LNCaP clone FGC (cell line): Measurements from ENCODE around the gene LAMP2.

Source experiments
- DNase-seq: peaks from one replicate; pipeline ENCODE4 v3.0.0-alpha.2; 2011; ENCODE audit warnings: low read depth
- H3K4me3 ChIP-seq: 2 replicates; pipeline ENCODE4 v1.5.1; 2011; ENCODE audit warnings: mild to moderate bottlenecking, low read depth, low read length, control low read depth
- CTCF ChIP-seq: IDR thresholded peaks from 2 replicates; pipeline ENCODE4 v1.5.1; 2012; ENCODE audit warnings: mild to moderate bottlenecking; ENCODE audit not compliant: control insufficient read depth, insufficient read depth; ENCODE audit errors: extremely low read depth

The LAMP2 gene

GRCh38 chrX:120456973-120457372 is 12.1 kb downstream of the LAMP2 start:
- no peak for TF ChIP-seq CTCF
- H3K4me3 ChIP-seq: no peak overlapping the region
- no peak for DNase-seq

GRCh38 chrX:120453985-120454384 is 15.1 kb downstream of the LAMP2 start:
- DNase-seq: no peak
- no peak for TF ChIP-seq CTCF

GRCh38 chrX:120452131-120452530 is 17.0 kb downstream of the LAMP2 start:
- peak; percentile 61 for TF ChIP-seq CTCF
- no peak for DNase-seq
- no peak overlapping the region for H3K4me3 ChIP-seq

More at GRCh38 chrX:120453985-120454384, 15.1 kb downstream of the LAMP2 start:
- H3K4me3 ChIP-seq: no peak overlapping the region

- no peak for DNase-seq
- peak; percentile 43 for TF ChIP-seq CTCF
- no peak overlapping the region for H3K4me3 ChIP-seq
These were observed 18.9 kb downstream of the LAMP2 start for GRCh38 chrX:120450163-120450562.

GRCh38 chrX:120446498-120446897 is 22.6 kb downstream of the LAMP2 start:
- DNase-seq: peak; percentile 78
- H3K4me3 ChIP-seq: no peak overlapping the region
- no peak for TF ChIP-seq CTCF

- TF ChIP-seq CTCF: no peak
- no peak overlapping the region for H3K4me3 ChIP-seq
- DNase-seq: no peak
These were observed 29.2 kb downstream of the LAMP2 start for GRCh38 chrX:120439921-120440320.

- DNase-seq: no peak
- no peak for TF ChIP-seq CTCF
- no peak overlapping the region for H3K4me3 ChIP-seq
These were observed 39.1 kb downstream of the LAMP2 start for GRCh38 chrX:120429776-120430540.
